C1 segment of cervical spinal cord (tissue), 14 donors: ENCODE data around the gene NOC2L.

Experiments used
- DNase-seq, 14 donors: peaks; one replicate each; lab custom pipeline; 2025; lab: John Stamatoyannopoulos, UW

The NOC2L gene

DNA sequence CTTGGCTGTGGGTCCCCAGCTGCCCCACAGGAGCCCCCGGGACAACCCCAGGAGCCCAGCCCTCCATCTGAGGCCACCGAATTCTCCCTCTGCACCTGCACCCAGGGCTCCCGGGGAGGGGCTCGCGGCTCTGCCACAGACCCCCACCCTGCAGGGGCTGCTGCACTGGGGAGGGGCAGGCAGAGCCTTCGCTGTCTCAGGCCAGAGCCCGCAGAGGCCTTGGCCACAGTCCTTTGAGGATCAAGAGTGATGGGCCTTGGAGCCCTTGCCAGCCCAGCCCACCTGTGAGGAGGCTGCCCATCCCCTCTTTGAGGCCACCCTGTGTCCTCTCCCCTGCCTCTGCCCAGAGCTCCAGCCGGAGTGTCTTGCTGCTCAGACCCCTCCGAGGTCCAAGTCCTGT is 16.3 kb upstream of the NOC2L start:
- DNase-seq = no peak

DNA sequence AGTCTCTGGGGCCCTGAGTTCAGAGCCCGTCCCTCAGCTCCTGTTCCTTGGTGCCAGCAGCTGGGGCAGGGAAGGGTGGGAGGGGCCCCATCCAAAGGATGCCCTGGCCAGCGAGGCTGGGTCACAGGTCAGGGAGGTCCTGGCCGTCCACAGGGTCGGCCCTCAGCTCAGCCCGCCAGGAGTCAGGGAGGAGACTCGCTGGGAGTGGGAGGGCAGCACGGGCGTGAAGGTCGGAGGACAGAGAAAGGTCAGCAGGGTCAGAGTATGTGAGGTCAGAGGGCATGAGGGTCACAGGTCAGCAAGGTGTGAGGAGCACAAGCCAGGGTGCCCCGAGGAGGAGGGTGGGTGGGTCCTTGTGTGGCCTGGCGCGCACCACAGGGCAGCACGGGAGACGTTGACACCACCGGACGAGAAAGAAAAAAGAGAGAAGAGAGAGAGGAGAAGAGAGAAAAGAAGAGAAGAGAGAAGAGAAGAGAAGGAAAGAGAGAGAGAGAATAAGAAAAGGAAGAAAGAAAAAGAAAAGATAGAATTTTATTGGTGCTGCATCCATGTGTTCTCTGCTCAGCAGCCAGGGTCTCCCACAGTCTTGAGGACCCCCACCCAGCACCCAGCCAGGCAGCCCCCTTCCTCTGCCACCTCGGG is 15.8 kb upstream of the NOC2L start:
- no peak for DNase-seq

DNA sequence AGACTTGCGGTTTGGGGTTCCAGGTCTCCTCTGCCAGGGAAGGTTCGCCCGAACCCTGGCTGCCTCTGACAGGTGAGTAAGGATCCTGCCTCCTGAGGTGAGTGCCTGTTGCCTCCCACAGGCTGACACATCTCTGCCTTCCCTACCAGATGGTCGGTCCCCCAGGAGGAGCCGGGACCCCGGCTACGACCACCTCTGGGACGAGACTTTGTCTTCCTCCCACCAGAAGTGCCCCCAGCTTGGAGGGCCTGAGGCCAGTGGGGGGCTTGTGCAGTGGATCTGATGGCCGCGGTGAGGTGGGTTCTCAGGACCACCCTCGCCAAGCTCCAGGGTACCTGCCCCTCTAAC is 15.2 kb upstream of the NOC2L start:
- DNase-seq = no peak

DNA sequence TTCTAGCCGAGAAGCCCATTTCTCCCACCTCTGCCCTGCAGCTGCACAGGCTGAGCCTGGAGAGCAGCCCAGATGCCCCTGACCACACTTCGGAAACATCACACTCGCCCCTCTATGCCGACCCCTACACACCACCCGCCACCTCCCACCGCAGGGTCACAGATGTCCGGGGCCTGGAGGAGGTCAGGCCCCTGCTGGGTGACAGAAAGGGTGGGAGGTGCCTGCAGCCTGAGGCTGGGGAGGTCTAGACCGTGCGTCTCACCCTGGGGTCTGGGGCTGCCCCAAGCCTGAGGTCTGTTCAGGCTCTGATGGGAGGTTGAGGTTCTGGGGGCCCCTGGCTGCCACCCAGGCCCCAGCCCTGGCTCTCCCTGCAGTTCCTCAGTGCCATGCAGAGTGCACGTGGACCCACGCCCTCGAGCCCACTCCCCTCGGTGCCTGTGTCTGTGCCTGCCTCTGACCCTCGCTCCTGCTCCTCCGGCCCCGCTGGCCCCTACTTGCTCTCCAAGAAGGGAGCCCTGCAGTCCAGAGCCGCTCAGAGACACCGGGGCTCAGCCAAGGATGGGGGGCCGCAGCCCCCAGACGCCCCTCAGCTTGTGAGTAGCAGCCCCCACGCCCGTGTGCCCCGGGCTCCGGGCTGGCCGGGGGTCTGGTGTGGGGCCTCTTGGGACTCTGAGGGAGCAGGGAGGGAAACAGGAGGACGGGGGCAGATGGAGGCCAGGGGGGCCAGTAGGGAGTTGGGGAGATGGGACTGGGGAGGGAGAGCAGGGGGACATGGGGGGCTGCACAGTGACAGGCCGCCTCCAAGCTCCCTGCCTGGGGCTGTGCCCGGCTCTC is 14.6 kb upstream of the NOC2L start:
- DNase-seq = no peak

DNA sequence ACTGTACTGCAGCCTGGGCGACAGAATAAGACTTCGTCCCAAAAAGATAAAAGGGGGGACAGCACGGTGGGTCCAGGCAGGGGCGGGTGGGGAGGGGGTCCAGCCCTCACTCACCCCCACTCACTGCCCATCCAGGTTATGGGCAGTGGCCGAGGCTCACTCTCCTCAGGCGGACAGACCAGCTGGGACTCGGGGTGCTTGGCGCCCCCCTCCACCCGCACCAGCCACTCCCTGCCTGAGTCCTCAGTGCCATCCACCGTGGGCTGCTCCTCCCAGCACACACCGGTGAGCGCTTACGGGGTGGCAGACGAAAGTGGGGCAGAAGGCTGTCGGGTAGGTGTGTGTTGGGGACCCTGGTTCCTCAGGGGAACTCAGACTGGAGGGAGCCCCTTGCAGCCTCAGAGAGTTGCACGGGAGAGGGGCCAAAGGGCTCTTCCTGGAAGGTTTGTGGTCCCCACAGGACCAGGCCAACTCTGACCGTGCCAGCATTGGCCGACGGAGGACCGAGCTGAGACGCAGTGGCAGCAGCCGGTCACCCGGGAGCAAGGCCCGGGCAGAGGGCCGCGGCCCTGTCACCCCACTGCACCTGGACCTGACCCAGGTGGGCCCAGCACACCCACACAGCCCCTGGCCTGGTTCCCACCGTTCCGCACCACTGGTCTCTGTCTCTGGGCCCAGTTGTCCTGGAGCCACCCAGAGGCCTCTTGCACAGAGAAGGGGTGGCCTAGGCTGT is 13.8 kb upstream of the NOC2L start:
- DNase-seq = no peak

DNA sequence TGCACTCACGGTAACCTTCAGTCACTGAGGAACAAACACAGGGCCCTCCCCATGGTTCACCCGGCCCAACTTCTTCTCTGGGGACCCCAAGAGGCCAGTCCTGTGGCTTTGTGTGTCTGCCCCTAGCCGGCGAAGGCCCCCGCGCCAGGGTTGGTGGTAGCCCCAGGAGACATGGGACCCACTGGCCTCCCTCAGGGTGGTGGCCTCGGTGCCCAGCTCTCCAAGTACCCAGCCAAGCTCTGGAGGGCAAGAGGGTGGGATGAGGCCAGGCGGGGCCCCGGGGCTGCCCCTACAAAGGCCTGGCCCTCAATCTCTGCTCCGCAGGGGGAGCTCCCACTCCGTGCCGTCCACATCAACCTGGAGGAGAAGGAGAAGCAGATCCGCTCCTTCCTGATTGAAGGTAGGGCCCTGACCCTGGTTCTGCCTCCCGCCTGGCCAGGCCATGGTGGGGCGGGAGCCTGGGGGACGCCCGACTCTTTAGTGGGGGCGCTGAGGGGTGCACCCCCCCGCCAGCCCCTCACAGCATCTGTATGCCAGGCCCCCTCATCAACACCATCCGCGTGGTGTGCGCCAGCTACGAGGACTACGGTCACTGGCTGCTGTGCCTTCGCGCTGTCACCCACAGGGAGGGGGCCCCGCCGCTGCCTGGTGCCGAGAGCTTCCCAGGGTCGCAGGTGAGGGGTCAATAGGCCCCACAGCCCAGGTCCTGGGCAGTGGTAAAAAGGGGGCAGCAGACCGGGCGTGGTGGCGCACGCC is 12.9 kb upstream of the NOC2L start:
- DNase-seq = no peak

DNA sequence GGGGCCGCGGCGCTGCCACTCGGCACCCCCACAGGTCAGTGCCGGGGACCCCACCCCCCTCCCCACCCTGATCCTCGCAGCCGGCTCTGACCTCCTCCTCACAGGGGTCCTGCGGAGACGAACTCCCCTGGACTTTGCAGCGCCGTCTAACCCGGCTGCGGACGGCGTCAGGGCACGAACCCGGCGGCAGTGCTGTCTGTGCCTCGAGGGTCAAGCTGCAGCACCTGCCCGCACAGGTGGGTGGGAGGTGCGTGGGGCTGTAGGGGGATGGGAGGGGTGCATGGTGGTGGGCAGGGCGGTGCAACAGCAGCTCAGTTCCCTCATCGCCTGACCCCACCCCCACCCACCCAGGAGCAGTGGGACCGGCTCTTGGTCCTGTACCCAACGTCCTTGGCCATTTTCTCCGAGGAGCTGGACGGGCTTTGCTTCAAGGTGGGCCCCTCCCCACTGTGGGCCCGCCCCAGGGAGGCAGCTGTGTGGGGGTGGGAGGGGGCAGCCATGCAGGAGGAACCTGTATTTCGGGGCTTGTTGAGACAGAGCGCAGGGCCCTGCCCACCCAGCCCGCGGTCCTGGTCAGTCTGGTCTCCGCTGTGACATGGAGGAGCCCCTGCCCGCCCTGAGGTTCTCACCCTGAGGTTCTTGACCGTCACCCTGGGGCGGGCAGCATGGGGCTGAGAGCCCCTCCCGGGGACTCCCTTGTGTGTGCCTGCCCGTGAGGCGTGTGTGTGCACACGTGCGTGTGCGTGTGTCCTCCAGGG is 12.1 kb upstream of the NOC2L start:
- no peak for DNase-seq

DNA sequence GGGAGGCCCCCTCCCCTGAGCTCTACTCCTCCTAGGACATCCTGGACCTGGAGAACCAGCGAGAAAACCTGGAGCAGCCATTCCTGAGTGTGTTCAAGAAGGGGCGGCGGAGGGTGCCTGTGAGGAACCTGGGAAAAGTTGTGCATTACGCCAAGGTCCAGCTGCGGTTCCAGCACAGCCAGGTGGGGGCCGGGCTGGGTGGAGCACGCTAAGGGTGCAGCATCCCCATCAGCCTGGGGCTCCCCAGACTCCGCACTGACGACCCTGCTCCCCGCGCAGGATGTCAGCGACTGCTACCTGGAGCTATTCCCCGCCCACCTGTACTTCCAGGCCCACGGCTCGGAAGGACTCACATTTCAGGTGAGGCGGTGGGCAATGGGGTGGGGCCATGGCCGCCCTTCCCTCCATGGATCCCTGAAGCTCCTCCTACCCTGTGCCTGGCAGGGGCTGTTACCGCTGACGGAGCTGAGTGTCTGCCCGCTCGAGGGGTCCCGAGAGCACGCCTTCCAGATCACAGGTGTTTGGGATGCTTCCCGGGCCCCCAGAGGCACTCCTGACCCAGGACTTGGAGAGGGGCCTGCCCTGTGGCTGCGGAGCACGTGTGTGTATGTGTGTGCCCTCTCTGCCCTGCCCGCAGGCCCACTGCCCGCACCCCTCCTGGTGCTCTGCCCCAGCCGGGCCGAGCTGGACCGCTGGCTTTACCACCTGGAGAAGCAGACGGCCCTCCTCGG is 11.4 kb upstream of the NOC2L start:
- DNase-seq = no peak

DNA sequence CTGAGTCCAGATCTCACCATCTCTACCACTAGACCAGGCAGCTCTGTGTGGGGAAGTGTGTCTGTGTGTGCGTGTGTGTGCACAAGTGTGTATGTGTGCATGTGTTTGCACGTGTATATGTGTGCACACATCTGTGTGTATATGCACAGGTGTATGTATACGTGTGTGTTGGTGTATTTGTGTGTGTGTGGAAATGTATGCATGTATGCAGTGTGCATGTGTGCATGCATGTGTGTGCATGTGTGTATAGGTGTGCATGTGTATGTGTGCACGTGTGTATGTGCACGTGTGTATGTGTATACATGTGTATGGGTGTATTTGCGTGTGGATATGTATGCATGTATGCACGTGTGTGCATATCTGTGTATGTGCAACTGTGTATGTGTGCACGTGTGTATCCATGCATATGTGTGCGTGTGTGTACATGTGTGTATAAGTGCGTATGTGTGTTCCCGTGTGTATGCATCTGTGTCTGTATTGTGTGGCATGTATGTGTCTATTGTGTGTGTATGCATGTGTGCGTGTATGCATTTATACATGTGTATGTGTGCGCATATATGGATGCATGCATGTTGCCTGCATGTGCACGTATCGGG is 10.3 kb upstream of the NOC2L start:
- no peak for DNase-seq

DNA sequence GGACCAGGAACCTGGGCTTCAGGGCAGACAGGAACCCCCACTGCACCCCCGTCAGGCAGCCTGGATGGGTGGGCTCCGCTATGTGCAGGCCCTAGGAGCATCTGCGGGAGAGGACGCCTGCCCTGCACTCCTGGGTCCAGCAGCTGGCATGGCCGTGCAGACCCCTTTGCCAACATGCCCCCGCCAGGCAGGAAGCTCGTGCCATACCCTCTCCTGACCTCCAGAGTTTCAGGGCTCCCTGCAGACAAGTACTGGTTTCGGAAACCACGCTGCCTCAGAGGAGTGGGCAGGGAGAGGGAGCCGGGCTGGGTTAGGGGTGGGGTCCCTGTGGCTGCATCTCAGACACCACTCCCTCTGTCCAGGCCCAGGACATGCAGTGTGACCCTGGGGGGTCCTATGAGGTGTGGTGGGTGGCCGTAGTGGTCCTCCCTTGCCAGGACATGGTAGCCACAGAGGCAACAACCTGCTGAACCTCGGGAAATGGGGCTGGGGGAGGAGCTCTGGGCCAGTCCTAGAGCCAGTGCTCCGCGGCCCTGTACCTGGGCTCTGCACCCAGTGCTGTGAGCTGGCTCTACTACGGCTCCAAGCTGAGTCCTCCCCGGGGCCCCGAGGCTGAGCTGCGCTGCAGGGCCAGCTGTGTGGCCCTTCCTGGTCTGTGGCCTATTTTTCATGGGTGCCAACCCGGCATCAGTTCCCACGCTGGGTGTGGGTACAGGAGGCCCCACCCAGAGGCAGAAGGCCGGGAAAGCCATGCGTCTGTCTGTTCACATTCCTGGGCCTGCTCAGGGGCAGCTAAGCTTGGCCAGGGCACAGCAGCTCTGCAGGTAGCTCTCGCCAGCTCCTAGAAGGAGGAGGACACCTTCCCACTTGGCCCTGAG is 8.6 kb upstream of the NOC2L start:
- no peak for DNase-seq

DNA sequence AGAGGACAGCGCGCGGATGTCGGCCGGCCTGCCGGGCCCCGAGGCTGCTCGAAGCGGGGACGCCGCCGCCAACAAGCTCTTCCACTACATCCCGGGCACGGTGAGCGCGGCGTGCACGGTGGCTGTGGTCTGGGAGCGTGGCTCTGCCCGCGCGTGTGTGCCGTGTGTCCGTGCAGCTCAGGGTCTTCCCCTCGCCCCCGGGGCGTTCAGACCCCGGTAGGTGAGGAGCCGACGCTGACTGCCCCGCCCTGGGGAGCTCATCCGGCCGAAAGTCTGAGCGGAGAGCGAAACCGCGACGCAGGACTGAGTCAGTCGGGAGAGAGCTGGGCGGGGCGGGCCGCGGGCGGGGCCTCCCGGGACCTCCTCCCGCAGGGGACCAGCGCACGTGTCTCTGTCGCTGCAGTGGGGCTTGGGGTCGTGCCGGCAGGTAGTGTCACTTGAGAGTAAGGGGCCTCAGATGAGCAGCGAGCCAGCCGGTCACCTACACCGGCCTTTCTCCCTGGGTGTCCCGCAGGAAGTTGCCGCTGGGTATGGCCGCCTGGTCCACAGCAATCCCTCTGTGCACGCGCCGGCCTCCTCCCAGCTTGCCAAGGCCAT is 7.7 kb upstream of the NOC2L start:
- no peak for DNase-seq

DNA sequence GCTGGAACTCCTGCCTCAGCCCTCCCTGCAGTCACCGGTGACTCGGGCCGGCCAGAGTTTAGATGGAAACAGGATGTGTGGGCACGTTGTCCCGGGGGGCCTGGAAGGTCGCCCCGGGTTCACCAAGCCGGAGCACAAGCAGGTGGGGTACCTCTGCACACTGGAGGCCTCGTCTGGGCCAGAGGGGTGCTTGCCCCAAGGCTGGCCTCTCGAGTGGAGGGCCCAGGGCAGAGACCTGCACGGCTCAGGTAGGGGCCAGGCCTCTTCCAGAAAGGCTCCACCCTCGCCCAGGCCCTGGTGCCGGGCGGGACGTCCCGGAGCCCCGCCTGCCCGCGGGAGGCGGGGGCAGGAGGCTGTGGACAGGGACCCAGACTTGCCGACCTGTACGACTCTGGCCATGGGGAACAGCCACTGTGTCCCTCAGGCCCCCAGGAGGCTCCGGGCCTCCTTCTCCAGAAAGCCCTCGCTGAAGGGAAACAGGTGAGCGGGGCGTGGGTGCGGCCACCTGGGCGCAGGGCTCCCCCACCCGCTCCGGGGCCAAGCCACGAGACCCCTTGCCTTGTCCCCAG is 7.2 kb upstream of the NOC2L start, which contains the start of gene PLEKHN1:
TSS of gene PLEKHN1 (plus strand) at position 348 of the 569 bp plus-strand sequence. CDS start at position 398, 50 bp downstream.
- DNase-seq = no peak

DNA sequence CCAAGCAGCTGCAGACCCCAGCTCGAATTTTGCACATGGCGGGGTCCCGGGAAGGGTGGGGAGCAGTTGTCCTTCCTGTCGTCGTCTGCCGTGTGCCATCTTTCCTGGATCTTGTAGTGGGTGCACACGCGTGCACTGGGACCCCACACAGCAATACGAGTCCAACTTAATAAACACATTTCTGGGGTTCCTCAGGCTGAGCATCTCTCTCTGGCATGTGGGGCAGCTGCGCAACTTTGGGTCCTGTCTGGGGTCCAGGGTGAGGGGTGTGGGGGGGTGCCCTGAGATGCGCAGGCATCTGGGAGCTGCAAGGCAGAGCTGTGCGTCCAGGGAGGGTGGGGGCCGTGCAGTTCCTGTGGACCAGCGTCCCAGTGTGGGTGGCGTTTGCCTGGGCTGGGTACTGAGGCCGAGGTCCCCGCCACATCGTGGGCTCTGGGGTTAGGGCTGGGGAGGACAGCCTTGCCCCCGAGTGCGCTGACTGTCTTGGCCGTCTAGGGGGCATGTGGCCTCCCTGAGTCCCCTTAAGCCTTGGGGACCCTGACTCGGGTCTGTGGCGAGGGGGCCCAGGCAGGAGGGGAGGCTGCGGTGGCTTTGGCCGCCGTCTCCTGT is 6.6 kb upstream of the NOC2L start:
- DNase-seq = no peak

DNA sequence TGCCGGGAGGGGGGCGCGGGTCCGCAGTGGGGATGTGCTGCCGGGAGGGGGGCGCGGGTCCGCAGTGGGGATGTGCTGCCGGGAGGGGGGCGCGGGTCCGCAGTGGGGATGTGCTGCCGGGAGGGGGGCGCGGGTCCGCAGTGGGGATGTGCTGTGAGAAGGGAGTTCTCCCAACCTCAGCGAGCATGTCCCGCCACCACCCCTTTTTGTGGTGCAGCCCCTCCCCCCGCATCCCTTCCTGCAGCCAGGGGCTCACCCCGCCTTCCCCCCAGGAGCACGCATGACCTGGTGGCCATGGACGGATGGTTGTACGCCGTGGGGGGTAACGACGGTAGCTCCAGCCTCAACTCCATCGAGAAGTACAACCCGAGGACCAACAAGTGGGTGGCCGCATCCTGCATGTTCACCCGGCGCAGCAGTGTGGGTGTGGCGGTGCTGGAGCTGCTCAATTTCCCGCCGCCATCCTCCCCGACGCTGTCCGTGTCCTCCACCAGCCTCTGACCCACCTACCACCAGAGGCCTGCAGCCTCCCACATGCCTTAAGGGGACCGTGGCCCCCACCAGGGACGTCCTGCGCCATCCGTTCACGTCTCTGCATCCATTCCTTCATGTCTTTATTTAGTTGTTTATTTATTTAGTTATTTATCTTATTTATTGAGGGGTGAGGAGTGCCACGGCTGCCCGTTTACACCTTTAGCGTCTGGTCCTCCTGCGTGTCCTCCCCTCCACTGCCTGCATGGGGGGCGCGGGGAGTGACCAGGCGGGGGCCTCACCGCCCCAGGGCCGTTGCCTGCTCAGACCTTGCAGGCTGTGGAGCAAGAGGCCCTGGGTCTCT is 5.9 kb upstream of the NOC2L start:
- no peak for DNase-seq

DNA sequence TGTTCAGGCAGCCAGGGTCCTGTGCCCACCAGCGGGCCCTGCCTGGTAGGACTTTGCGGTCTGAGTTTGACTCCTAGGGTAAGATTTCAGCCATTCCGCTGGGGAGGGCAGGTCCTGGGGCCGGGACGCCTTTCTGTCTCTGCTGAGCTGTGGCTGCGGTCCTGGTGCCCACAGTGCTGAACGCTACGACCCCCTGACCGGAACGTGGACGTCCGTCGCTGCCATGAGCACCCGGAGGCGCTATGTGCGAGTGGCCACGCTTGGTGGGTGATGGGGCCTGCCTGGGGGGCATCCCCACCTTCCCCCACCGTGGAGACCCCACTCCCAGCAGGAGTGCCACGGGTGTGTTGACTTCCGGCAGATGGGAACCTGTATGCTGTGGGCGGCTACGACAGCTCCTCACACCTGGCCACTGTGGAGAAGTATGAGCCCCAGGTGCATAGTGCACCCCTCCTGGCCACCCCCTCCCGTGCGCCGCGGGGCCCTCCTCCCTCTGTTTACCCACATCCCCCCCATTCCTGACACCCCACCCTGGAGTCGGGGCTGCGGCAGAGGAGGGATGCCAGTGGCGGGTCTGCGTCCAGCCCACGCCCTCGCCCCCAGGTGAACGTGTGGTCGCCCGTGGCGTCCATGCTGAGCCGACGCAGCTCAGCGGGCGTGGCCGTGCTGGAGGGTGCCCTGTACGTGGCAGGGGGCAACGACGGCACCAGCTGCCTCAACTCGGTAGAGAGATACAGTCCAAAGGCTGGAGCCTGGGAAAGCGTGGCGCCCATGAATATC is 4.9 kb upstream of the NOC2L start:
- no peak for DNase-seq

DNA sequence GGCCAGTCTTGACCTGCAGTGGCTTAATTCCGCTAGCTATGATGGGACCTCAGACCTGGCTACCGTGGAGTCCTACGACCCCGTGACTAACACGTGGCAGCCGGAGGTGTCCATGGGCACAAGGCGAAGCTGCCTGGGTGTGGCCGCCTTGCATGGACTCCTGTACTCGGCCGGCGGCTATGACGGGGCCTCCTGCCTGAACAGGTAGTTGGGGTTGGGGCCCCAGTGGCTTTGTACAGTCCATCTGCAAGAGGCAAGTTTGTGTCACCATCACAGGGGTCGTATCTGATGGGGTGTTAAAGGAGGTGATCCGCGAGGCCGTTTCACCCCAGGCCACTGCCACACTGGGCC is 4.2 kb upstream of the NOC2L start:
- no peak for DNase-seq
